ENCODE results near the gene CARD10. TPM values are rescaled to one million over a fixed set of nuclear protein-coding genes. Genes with fewer than 3 reads are reported as not detected.

Gene CARD10
- total and polyA plus RNA-seq, 2 of the 8 experiments (the other 6 are each of a cell fraction or from before 2014, with no cell fraction given), result 13.5 to 14.4 TPM

- Histone ChIP-seq H4K8ac (ENCODE audit: extremely low read depth, insufficient read depth, low read length) (no peak overlapping the region), H4K20me1 (replicated peaks in 1 of 2; ENCODE audit: control insufficient read depth in 1 of 2, insufficient read depth in 2 of 2, low read length in 2 of 2) (no peaks in the 10 kb centered on the region), H3K4ac (replicated peaks; ENCODE audit: insufficient read length, low read depth, low read length) (no peak overlapping the region), H3K14ac (ENCODE audit: insufficient read length) (no peak overlapping the region), H3K18ac (ENCODE audit: extremely low read depth, low read length) (no peak overlapping the region), H3K23me2 (ENCODE audit: low read depth, low read length) (no peaks in the 10 kb centered on the region), H4K91ac (replicated peaks; ENCODE audit: insufficient read length, low read length) (no peak overlapping the region), H3K27ac (ENCODE audit: low read depth, low read length) (no peak overlapping the region), H3K79me1 (ENCODE audit: low read depth, low read length) (no peaks in the 10 kb centered on the region), H3K4me3 (ENCODE audit: extremely low read depth in 1 of 4, insufficient read depth in 2 of 4, low read depth in 3 of 4, low read length in 4 of 4) (no peak overlapping the region), H3K9me3 (ENCODE audit: insufficient read depth in 2 of 2, low read depth in 1 of 2, low read length in 1 of 2) (peaks cover 4% of the 10 kb centered on the region in 2 experiments; a peak in 1 of 4 replicates), H4K5ac (ENCODE audit: insufficient read length, low read depth, low read length) (no peak overlapping the region), H2BK20ac (ENCODE audit: low read length) (no peak overlapping the region), H3K4me1 (replicated peaks in 1 of 4; ENCODE audit: control insufficient read depth in 3 of 4, insufficient read depth in 4 of 4, low read length in 3 of 4) (no peaks in the 10 kb centered on the region), H2BK120ac (replicated peaks; ENCODE audit: low read depth, low read length) (no peak overlapping the region), H2AK5ac (ENCODE audit: low read depth, low read length) (no peak overlapping the region), H3K56ac (replicated peaks; ENCODE audit: insufficient read length, low read depth, low read length) (no peak overlapping the region), H3K9ac (replicated peaks in 1 of 4; ENCODE audit: extremely low read depth in 1 of 4, low read depth in 3 of 4, low read length in 3 of 4) (no peak overlapping the region), H2AFZ (ENCODE audit: low read length) (no peak overlapping the region), H3K79me2 (ENCODE audit: control insufficient read depth in 1 of 2, insufficient read depth in 2 of 2, low read length in 2 of 2) (no peaks in the 10 kb centered on the region), H3K36me3 (ENCODE audit: control insufficient read depth in 2 of 4, insufficient read depth in 4 of 4, low read length in 3 of 4) (no peaks in the 10 kb centered on the region), H2BK12ac (ENCODE audit: low read depth, low read length) (no peak overlapping the region), H3K27me3 (replicated peaks in 1 of 4; ENCODE audit: control insufficient read depth in 3 of 4, extremely low read depth in 1 of 4, insufficient read depth in 3 of 4, low read length in 3 of 4) (no peaks in the 10 kb centered on the region), H3K4me2 (ENCODE audit: insufficient read depth in 1 of 2, low read depth in 2 of 2, low read length in 2 of 2) (no peak overlapping the region), H3K23ac (ENCODE audit: insufficient read length) (no peak overlapping the region), H2BK5ac (ENCODE audit: low read depth, low read length) (no peak overlapping the region), H2BK15ac (ENCODE audit: low read length) (no peak overlapping the region)
- CTCF ChIA-PET (ENCODE audit: partially characterized antibody), result interaction anchor here (0.6 to 2.7 kb wide), 14 partner anchors 9 to 183 kb away, joined by 3 to 11 read pairs (median 5); partner anchors contain the start of gene ELFN2
- FAIRE-seq, result no peak
- 94% methylated on average over 8 of the region's 8 CpGs; no CpG with 5 or more reads in 1 of the 2 experiments for WGBS, 2 experiments (ENCODE audit: extremely low coverage in 1 of 2, insufficient coverage in 1 of 2, insufficient read length in 1 of 2, insufficient replicate concordance in 2 of 2, low coverage in 1 of 2, low lambda C conversion rate in 2 of 2, missing lambda C conversion rate in 1 of 2)
- POLR2A ChIA-PET (ENCODE audit: partially characterized antibody), result interaction anchor here (0.6 kb wide), 1 partner anchor 262 kb away, joined by 3 read pairs; no protein-coding TSS in a partner anchor
- no peak for DNase-seq (ENCODE audit: low read depth in 1 of 2, low spot score in 2 of 2)
- TF ChIP-seq MAFK (IDR thresholded peaks at IDR 0.05; ENCODE audit: low read depth, low read length) (no peak), ASH2L (IDR thresholded peaks at IDR 0.05; ENCODE audit: low read length) (no peak), NRF1 (IDR thresholded peaks at IDR 0.05; ENCODE audit: low read depth, low read length) (no peak), TBP (IDR thresholded peaks at IDR 0.05; ENCODE audit: low read depth, low read length) (no peak), YY1 (IDR thresholded peaks at IDR 0.05; ENCODE audit: low read depth, low read length) (no peak)
These were observed 77.1 kb downstream of the CARD10 start for GRCh38 chr22:37442135-37442534.
